Measurements from ENCODE around the gene IFT74. TPM values are rescaled to one million over a fixed set of nuclear protein-coding genes. Genes with fewer than 3 reads are reported as not detected.
A peak's percentile ranks its signal among the peaks of the same experiment; 100 is the strongest.
"Not testable (repeated sequence)": the region's sequence is repeated elsewhere in the genome, so short reads cannot be mapped to it uniquely, and the experiment has no call there.

IFT74 gene
- total RNA-seq, 1 donor from 2014 or later, result 28.6 TPM

DNA sequence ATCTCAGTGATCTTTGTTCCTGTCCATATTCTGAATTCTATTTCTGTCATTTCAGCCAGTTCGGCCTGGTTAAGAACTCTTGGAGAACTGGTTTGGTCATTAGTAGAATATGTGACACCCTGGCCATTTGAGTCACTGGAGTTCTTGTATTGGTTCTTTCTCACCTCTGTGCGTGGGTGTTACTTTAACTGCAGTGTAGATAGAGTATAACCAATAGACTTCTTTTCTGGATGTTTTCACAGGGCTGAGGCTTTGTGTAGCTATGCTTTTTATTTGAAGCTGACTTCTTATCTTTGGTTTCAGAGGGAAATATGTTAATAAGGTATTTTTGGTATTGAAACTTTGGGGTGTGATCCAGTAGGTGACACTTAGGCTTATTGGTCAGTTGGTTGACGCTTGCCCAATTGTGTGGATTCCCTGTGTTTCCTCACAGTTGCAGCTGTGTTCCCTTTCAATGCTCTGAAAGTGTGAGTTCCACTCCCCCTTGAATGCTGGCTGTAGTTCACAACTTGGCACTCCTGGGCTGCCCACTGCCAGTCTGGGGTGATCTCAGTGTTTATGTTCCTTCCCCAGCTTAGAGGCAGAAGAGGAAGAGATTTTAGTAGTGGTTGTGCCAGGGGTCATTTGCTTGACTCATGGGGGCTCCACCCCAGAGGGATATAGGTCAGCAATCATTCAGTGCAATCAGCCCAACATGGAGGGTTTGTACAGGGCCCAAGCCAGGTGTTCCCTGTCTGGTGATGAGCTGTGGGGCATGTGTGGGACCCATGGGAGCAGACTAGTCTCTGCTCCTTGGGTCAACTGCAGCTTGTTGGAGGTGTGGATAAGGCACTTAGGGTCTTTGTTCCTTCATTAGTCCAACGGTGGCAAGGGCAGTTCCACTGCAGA, 117.9 kb downstream of the IFT74 start:
- DNase-seq (ENCODE audit: low spot score), result no peak

DNA sequence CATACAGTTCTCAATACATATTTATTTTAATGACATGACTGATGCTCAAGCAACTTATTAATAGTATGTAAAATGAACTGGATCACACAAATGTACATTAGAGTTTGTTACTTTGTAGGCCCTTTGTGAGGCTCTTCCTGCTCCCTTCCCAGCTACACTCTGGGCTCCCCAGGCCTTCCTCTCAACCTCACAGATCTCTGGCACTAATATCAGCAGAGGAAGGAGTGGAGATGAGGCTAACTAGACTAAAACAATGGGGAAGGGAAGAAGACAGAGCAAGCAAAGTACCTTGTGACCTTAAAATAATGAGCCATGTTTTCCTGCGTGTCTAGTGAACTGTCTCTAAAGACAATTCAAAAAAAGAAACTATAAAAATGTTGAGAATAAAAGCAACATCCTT, 122.5 kb downstream of the IFT74 start:
- no peak for DNase-seq (ENCODE audit: low spot score)

DNA sequence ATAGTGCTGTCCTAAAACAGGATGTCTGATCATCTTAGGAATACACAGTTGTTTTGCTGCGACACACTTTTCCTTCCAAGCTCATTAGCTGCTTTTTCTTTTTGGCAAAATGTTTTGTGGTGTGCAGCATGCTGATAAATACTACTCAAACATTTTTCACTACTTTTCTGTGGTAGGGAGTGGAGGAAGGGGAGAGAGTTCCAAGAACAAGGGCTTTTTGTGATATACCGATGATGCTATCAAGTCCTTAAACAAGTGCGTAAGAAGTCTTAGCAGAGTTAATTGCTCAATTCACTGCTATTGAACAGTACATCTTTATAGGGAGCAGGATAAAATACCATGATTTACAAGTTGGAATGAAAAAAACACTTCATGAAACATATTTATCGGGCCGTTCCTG, 129.2 kb downstream of the IFT74 start:
- no peak for DNase-seq (ENCODE audit: low spot score)

DNA sequence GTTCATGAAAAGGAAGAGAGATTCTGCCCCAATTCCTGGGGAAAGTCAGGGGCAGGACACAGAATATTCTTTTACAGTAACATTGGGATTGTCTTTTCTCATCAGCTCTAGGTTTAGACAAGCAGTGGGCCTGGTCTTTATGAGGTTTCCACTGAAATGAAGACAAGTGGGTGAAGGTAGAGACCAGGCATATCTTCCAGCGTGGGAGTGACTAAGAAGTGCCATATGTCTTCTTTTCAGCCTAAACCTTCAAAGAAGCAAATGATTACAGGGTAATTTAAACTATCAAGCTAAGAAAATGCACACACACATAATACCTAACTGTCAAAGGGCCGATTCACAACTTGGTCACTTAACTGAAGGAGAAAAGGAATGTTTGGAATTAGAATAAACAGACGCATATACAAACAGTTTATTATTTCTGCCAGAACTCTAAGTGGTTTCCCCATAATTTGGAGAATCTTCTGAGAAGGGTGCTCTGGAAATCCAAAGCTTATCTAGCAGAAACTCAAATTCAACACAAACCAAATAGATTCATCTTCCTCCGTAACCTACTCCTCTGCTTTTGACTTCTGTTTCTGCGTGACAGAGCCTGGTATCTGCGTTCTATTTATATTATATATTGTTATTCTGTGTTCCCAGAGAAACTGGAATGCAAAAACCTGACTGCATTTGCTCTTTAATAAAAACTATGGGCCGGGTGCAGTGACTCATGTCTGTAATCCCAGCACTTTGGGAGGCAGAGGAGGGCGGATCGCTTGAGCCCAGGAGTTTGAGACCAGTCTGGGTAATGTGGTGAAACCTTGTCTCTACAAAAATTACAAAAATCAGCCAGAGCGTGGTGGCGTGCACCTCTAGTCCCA, 130.8 kb downstream of the IFT74 start:
- peak; percentile 83 for DNase-seq (ENCODE audit: low spot score)

DNA sequence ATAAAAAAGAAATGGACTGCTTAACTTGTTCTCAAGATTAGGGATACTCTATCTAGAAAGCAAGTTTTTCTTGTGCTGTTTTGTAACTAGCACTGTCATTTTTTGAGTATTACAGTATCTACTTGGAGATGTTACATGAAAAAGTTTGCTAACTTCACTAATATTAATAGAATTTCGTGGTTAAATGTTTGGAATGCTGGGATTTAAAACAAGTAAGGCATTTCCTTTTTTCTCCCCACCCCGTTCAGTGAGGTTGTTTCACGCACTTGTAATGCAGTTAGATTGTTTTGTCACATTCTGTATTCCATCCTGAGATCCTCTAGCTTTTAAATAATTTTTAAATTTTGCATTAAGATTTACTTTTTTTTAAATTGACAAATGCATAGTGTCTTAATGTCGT, 132.8 kb downstream of the IFT74 start:
- DNase-seq (ENCODE audit: low spot score), result peak; percentile 68

DNA sequence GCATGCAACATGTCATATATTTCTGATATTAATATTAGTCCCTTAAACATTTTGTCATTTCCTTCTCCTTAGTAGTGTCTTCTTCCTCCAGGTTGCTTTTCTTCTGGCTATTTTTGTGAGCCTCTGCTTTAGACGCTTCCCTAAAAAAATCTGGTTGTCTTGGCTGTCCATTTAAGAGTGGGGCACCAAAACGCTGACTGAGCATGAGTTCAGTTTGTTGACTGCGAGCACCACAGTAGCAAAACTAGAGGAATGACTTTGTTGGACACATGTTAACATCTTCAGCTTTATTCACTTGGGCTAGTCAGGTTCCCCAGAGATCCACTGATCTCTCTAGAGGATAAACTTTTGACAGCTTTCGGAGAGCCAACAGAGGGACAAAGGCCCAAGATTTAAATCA, 133.5 kb downstream of the IFT74 start:
- DNase-seq (ENCODE audit: low spot score), result no peak

DNA sequence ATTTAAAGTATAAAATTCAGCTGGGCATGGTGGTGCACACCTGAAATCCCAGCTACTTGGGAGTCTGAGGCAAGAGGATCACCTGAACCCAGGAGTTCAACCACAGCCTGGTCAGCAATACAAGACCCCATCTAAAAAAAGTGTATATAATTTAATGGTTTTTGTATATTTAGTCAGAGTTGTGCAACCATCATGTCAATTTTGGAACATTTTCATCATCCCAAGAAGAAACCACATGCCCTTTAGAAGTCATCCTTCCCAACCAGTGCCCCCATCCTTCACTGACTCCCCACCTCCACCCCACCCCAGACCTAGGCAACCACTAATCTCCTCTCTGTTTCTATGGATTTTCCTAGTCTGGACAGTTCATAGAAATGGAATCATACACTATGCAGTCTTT, 134.0 kb downstream of the IFT74 start:
- no peak for DNase-seq (ENCODE audit: low spot score)

DNA sequence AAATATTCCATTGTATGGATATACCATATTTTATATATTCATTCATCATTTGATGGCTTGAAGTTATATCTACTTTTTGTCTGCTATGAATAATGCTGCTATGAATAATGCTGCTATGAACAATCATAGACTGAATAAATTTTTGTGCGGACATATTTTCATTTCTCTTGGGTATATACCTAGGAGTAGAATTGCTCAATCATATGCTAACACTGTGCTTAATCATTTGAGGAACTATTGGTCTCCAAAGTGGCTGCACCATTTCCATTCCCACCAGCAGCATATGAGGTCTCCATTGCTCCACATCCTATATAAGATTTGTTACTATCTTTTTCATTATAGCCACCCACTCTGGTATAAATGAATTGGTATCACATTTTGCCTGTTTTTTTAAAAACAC, 134.5 kb downstream of the IFT74 start:
- DNase-seq (ENCODE audit: low spot score), result no peak

DNA sequence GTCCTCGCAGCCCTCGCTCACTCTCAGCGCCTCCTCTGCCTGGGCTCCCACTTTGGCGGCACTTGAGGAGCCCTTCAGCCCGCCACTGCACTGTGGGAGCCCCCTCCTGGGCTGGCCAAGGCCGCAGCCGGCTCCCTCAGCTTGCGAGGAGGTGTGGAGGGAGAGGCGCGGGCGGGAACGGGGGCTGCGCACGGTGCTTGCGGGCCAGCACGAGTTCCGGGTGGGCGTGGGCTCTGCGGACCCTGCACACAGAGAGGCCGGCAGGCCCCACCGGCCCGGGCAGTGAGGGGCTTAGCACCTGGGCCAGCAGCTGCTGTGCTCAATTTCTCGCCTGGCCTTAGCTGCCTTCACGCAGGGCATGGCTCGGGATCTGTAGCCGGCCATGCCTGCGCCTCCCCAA, 136.3 kb downstream of the IFT74 start:
- DNase-seq (ENCODE audit: low spot score), result not testable (repeated sequence)

DNA sequence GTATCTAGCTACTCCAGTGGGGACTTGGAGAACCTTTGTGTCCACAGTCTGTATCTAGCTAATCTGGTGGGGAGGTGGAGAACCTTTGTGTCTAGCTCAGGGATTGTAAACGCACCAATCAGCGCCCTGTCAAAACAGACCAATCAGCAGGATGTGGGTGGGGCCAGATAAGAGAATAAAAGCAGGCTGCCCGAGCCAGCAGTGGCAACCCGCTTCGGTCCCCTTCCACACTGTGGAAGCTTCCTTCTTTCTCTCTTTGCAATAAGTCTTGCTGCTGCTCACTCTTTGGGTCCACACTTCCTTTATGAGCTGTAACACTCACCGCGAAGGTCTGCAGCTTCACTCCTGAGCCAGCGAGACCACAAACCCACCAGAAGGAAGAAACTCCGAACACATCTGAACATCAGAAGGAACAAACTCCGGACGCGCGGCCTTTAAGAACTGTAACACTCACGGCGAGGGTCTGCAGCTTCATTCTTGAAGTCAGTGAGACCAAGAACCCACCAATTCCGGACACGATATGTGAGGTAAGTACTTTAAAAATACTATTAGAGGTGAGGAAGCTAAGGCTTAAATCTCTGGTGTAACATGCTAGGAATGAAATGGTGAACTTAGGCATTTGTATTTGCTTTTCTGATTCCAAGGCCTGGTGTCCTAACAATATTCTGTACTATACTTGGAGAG, 137.3 kb downstream of the IFT74 start:
- DNase-seq (ENCODE audit: low spot score), result not testable (repeated sequence)

DNA sequence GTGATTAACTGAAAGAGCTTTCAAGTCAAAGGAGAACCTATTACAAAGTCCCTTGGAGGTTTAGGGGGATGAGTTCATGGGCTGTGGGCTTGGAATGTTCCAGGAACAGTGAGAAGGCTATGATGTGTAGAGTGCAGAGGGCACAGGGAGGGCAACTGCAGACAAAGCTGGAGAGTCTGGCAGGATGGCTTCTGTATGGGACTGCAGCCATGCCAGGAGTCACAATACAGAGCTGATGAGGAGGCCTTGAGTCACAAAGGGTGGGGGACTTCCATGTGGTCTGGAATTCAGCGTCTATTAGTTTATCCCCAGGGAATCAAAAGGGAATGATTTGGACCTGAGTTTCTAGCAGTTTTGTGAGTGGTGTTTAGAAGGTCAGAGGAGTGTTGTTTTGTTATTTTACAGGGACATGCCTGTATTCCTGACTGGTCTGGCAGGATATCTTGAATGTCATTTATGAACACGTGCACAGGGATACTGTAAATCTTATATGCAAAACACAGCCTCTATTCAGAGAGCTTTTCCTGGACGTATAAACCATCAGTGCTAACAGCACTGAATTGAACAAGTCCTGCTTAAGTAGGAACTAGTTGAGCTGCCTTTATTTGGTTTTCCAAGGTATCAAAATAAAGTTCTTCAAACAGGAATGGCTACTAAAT, 138.6 kb downstream of the IFT74 start:
- no peak for DNase-seq (ENCODE audit: low spot score)

DNA sequence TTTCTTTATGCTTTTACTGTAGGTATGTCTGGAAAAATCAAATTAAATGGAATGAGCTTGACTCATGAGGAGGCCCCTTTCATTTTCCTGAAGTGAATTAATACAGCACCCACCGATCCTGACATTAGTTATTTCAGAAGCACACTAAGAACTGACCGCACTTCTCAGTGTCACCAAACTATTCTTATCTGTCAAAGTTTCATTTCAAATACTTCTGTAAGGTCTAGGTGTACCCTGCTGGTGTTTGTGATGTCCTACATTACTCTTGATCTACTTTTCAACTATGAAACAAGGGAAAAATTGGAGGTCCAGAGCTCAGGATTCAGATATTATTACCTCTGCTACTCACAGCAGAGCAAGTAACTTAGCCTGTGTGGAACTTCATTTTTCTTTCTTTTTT, 151.0 kb downstream of the IFT74 start:
- DNase-seq (ENCODE audit: low spot score), result no peak

DNA sequence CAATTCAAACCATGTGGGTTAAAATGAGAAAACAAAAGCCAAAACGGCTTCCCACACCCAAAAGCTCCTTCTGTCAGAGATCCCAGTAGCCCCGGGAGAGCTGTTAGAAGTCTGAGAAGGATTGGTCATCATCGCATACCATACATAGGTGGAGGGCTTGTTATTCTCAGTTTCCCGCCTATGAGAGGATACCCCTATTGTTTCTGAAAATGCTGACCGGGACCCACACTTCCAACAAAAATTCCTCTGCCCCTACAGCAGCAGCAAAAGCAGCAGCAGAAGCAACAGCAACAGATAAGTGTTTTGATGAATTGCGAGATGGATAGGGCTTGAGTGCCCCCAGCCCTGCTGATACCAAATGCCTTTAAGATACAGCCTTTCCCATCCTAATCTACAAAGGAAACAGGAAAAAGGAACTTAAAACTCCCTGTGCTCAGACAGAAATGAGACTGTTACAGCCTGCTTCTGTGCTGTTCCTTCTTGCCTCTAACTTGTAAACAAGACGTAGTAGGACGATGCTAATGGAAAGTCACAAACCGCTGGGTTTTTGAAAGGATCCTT, 152.8 kb downstream of the IFT74 start, which contains the start of gene TEK:
Gene TEK (plus strand): TSS at position 245 of the 561 bp plus-strand sequence. CDS start 366 bp downstream, outside the sequence.
- peak; percentile 54 for DNase-seq (ENCODE audit: low spot score)

DNA sequence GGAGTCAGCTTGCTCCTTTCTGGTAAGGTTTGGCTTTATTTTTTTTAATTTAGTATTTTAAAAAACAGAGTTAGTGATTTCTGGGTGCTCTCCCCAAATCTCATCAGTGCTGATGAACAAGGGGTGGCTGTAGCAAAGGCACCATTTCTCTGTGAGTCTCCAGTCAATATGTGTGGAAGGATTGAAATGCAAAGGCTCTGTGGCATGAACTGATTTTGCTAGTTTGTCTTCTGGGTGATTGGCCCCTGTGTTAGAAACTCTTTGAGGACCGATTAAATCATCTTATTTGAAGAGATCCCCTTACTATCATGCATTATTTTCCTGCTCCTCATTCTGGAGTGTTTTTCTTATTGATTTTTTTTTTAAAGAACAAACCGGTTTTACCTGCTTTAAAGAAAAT, 153.4 kb downstream of the IFT74 start:
- no peak for DNase-seq (ENCODE audit: low spot score)

DNA sequence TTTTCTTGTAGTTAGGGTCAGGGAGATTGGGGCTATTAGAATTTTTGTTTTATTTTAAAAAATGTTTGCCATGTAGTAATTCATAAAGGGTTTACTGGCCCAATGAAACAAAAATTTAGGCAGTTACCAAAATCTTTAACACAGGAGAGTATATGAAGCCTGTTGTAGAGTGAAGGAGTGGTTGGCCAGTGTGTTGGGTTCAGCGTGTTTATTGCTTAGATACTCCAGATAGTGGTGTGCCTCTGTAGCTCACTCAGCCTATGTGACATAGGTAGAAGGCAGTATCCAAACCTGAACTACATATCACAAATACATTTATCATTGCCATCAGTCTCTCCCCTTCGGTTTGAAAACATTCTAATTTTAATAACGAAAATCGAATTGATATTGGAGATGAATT, 154.0 kb downstream of the IFT74 start:
- DNase-seq (ENCODE audit: low spot score), result no peak

DNA sequence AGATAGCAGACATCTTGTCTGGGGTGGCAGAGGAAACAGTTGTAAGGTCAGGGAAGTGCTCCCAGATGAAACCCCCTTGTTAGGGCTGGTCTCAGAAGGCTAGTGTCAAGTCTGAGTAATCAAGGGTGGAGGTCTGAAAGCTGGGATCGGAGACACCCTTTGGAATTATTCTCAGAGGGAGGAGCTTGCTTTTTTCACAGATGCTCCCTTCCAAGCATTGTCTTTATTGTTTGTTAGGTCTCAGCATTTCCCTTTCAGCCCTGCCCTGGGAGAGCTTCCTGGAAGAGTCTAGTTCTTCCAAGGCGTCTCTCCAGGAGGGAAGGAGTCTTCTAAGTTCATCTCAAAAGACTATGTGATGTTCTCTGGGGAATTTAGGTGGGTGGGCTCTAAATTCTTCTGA, 156.0 kb downstream of the IFT74 start:
- DNase-seq (ENCODE audit: low spot score), result no peak

Other genes with a start within 250 kb of the IFT74 start
- gene CAAP1, start 63.6 kb upstream of the IFT74 start, total RNA-seq (ENCODE audit: insufficient read depth, low replicate concordance), result 13.2 TPM
- gene PLAA, start 9.2 kb upstream of the IFT74 start, total RNA-seq (ENCODE audit: insufficient read depth, low replicate concordance), result 27.0 TPM
- gene LRRC19, start 49.3 kb downstream of the IFT74 start, total RNA-seq (ENCODE audit: insufficient read depth, low replicate concordance), result 2.9 TPM
- 28.6 TPM for gene TEK, start 152.8 kb downstream of the IFT74 start, total RNA-seq (ENCODE audit: insufficient read depth, low replicate concordance)